Stimulated activated CD4-positive, alpha-beta T cell treated with anti-CD3 and anti-CD28 coated beads, Interleukin-2, amount 100 ng/mL, for 4 hours (primary cell): ENCODE results near the gene ARHGEF1.
"Not testable (repeated sequence)": the region's sequence is repeated elsewhere in the genome, so short reads cannot be mapped to it uniquely, and the experiment has no call there.

Experiments used
- DNase-seq: peaks from one replicate; pipeline ENCODE4 v3.0.0-alpha.2; 2020; ENCODE audit warnings: low read depth

ARHGEF1 gene

DNA sequence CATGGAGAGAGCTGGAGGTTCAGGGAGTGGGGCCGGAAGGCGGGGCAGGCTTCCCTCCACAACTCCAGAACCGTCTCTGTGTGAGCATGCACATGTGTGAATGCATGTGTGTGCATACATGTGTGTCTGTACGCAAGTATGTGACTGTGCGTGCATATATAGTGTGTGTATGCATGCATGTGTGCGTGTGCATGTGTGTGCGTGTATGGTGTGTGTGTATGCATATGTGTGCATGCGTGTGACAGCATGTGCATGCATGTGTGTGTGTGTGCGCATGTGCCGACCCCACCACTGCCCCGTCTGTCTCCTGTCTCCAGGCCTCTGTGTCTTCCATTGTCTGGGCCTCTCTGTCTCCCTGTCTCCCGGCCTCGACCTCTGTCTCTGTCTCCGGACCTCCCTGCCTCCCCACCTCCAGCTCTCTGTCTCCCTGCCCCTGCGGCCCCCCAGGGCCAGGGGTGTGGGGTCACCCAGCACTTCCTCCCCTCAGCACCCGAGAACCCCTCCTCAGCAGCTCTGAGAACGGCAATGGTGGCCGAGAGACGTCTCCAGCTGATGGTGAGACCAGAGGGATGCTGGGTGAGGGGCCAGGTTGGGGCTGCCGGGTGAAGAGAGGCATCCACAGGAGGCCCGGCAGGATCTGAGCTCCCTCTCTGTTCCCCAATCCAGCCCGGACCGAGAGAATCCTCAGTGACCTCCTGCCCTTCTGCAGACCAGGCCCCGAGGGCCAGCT, 22.5 kb downstream of the ARHGEF1 start:
- DNase-seq = no peak

DNA sequence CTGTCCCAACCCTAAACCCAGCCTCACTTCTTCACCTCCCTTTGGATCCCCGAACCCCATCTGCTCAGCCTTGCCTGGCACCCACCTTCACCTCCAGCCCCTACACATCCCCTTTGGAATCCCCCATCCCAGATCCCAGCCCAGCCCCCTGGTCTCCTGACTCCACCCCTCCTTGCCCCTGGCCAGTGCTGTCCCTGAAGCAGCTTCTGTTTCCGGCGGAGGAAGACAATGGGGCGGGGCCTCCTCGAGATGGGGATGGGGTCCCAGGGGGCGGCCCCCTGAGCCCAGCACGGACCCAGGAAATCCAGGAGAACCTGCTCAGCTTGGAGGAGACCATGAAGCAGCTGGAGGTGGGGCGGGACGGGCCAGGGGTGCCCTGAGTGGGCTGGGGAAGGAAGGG, 23.3 kb downstream of the ARHGEF1 start:
- no peak for DNase-seq

DNA sequence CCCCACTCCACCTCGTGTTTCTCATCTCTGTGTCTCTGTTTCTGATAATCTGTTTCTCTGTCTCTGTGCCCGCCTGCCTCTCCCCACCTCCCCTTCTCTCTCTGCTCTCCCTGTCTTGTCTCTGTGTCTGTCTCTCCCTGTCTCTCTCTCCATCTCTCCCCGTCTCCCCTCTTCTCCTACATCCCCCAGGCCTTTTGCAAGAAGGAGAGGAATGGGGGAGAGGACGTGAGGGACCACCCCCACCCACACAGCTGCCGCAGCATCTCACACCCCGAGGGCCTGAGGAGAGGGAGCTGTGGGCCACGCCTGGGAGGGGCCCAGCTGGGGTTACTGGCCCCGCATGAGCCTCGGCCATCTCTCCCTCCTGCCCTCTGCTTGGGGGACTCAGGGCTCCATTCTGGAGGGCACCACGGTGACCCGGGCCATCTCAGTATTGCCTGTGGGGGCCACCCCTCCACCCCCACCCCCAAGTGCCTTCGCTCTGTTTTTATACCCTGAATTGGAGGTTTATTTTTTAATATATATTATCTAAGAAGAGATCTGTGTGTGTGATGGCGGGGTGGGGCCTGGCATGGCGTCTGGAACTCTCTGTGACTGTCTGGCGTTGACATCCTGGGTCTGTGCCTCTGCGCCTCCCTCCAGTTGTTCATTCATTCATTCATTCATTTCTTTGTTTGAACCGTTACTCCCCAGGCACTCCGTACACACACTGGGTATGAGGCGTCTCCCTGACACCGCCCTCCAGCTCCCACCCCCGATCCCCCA, 24.1 kb downstream of the ARHGEF1 start:
- DNase-seq = no peak

DNA sequence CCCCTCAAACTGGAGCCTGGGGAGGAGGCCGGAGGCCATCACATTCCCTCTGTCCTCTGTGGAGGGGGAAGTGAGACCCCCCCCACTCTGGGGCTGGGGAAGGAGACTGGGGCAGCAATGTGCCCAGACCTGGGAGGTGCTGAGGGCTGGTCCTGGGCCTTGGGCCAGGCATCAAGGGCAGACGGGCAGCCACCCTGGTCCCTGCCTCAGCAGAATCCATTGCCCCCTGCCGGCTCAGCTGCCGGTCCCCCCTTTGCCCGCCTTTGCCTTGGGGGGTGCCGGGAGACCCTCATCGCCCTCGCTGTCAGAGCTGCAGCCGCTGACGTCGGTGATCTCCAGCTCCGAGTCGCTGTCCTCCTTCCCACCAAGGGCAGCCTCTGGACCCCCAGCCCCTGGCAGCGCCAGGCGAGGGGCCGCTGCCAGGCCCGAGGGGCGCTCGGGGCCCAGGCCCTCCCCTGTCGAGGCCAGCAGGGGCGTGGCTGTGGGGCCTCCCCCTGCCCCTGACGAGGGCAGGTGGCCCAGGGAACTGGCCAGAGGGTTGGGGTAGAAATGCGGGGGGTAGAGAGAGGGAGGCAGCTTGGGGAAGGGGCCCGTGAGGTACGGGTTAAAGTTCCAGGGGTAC, 25.1 kb downstream of the ARHGEF1 start:
- DNase-seq = no peak

DNA sequence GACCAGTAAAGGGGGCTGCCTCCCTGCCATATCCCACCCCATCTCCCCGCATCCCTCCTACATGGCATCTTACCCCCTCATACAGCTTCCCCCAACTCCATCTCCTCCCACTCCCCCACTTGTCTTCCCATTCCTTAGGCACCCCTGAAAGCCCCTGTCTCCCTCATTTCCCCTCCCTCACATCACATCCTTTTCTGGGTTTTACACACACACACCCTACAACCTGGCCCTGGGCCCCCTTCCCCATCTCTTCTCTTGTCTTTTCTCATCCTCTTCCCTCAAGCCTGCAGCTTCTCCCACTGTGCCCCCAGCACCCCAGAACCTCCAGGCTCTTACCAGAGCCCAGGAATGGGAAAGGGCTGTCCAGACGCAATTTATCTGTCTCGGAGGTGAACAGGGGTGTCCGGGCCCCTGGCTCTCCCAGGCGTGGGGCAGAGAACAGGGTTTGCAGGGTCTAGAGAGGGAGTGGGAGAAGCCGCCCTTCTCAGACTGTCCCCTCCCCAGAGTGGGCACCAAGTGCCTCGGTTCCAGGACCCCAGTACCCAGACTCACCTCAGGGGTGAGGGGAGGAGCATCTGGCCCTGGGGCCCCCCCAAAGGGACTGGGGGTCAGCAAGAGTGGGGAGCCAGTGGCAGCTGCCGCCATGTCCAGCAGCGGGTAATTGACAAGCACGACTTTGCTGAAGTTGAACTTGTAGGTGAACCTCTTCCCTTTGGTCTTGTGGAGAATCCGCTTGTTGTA, 25.9 kb downstream of the ARHGEF1 start:
- DNase-seq = no peak

DNA sequence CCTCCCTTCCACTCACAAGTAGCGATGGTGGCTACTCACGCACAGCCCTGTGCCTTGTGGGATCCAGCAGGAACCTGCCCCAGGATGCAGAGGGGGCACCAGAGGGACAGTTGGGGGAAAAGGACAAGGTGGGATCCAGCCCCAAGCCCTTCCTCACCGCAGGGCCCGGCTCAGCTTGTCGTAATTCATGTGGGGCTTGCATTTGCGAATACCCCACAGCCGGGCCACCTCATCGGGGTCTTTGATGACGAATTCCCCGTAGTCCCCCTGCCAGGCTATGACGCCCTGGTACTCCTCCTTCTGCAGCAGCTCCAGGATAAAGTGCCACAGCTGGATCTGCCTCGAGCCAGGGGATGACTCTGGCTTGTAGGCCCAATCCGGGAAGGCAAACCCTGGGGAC, 26.7 kb downstream of the ARHGEF1 start:
- DNase-seq = no peak

DNA sequence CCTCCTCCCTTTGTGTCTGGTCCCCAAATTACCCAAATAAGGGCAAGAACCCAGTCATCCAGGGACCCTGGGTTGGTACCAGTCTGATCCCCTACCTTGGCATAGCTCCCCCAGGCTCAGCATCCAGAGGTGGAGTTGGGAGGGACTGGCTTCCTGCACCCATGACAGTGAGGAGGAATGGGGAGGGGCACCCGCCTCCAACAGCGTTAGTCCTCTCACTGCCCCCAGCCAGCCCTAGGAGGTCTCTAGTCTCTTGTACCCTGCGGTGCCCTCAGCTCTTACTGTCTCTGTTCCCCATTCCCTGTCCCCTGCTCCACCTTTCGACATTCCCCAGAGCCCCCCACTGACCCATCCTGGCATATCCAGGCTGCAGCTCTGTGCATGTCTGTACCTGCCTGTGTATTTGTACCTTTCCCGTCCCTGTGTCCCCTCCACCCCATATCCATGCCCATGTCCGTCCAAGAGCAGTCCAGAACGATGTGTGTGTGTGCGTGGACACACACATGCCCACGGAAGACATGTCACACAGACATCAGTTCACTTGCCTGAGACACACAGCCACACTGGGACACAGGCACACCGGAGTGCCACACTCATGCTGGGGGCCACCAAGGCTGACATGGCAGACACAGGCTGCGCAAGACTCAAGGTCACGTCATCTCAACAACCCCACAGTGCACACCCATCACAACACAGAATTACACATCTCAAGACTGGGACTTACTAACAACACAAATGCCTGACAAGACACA, 27.4 kb downstream of the ARHGEF1 start:
- no peak for DNase-seq

DNA sequence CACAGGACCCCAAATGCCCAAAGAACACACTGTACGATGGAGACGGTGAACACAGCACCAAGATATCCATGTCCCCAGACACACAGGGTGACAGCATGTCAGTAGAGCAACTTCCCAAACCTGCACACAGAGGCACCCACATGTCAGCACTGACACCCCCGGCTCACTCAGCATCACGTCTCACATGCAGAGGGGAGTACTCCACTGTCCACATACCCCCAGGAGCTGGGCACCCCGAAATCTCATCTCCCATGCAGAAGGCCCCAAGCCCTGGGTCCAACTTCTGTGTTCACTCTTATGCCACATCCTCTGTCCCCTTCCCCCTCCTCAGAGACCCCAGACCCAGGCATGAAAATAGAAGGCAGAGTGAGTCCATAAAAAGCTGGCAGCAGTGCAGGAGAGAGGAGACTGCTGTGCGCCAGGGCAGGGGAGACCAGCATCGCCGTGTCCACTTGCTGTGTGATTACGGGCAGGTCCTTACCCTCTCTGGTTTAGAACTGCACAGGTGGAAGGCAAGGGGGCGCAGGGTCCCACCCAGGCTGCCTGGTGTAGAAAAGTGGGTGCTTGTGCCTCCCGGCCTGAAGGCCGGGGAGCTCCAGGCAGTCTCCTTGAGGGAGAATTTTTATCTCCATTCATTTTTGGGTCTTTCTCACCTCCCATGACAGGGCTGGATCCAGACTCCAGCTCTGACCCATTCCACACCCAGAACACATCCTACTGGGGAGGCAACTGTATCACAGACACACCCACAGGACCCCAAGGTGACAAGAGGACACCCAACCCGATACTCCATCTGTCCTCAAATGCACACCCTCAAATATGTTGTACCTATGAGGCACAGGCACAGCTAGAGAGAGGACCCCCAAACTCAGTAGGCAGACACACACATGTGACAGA, 28.3 kb downstream of the ARHGEF1 start:
- DNase-seq = no peak

DNA sequence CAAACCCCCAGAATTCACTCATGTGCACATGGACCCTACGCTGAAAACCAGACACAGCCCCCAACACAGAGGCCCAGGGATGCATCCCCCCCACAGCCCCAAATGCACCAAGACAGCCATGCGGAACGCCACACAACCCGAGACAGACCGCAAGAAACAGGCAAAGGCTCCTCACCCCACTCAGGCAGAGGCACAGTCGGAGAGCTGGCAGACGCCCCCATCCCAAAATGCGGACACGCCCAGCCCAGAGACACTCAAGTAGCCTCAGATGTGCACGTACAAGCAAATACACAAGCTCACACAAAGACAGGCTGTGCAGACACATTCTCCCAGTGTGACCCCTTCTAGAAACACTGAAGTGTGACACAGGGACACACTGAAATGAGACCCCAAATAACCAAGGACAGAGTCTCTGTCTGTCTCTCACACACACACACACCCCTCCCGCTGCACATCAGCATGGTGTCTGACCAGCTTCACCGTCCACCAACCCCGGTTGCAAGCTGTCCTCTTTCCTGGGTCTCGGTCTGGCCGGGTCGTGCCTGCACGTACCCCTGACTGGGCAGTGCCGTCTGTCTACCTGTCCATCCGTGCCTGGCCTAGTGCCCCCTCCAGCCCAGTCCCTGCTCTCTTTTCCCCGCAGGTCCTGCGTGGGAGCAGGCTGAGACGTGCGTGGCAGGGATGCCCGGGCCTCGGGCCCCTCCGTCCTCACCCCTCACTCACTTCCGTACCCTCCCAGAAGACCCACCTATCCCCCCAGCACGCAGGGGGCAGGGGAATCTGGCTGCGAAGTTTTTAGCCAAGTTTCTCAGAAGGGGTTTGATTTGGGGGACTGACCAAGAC, 29.1 kb downstream of the ARHGEF1 start:
- no peak for DNase-seq

DNA sequence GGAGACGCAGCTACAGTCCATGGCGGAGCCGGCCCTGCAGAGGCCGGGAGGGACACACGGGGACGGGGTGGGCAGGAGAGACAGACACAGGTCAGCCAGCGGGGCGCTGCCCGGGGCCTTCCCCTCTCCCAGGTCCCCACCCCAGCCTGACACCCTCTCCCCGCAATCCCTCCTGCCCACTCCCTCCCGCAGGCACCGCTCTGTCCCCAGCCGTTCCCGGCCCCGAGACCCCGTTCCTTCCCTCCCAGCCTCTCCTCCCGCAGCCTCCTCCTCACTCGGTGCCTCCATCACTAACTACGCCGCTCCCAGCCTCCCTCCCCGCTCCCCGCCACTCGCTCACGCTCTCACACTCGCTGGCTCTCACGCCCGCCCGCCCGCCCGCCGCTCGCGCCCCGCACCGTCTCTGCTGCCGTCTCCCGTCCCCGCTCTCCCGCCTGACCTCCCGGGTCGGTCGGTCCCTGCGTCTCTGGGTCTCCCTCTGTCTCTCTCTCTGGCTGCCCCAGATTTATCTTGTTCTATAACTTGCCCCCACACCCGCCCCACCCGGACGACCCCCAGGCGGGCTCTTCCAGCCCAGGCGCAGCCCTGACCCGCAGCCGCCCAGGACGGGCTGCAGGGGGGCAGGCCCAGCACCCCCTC, 30.0 kb downstream of the ARHGEF1 start:
- no peak for DNase-seq

DNA sequence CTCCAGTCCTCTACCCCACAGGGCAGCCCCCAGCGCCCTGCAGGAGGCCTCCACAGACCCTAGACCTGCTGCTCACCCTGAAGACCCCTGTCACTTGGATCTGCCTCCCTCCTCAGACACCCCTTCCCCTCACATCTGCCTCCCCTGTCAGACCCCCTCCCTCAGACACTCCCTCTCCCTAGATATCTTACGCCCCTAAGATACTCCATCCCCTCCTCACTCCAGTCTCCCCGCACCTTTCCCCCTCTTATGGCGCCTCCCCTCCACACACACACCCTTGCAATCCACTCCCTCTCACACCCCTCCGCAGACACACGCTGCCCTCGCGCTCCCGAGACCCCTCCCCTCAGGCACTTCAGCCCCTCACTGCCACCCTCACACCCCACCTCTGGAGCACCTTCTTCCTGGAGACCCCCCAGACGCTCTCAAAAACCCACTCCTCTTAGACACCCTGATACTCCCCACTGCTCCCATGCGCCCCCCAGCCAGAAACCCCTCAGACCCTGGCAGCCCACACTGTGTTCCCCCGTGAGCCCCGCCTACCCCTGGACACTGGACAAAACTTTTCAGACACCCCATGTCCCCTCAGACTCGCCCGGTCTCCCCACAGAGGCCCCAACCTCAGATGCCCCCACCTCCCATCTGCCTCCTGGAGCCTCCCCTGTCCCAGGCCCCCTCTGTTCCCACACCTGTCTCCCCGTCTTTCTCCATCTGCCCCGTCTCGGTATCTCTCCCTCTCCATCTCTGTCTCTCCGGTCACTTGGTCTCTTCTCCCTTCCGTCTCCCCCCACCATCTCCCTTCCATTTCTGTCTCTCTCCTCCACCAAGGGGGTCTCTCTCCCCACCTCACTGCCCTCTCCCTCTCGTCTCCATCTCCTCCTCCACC, 30.8 kb downstream of the ARHGEF1 start:
- no peak for DNase-seq

DNA sequence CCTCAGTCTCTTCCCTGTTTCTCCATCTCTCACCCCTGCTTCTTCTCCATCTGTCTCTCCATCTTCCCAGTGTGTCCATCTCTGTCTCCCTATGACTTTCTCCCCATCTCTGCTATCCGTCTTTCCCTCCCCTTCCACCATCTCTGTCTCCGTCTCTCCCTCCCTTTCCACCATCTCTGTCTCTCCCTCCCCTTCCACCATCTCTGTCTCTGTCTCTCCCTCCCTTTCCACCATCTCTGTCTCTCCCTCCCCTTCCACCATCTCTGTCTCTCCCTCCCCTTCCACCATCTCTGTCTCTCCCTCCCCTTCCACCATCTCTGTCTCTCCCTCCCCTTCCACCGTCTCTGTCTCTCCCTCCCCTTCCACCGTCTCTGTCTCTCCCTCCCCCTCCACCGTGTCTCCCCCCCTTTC, 31.4 kb downstream of the ARHGEF1 start:
- DNase-seq = not testable (repeated sequence)

DNA sequence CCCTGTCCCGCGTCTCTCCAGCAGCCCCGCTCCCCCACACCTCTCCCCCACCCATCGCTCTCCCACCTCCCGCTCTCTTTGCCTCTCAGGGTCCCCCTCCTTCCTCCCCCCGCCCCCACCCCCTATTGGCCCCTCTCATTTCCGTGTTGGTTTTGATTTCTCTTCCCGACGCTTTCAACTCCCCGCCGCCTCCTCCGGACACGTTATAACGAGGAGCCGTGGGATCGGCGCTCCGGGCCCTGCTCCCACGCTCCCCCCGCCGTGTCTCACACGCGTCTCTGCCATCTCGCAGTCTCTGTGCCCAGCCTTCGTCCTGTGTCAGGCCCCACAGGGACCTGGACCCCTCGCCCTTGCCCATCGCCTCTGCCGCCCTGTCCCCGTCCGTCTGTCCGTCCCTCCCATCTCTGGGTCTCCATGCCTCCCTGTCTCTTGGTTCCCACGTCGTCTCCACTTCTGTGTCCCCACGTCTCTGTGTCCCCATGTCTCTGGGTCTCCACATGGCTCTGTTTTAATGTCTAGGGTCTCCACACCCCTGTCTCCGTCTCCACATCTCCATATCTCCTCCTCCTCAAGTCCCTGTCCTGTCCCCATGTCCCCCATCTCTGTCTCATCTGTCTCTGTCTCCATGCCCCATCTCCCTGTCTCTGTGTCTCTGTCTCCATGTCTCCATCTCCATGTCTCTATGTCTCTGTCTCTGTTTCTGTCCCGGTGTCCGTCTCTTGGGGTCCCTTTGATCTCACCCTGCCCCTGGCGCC, 32.2 kb downstream of the ARHGEF1 start:
- DNase-seq = no peak

DNA sequence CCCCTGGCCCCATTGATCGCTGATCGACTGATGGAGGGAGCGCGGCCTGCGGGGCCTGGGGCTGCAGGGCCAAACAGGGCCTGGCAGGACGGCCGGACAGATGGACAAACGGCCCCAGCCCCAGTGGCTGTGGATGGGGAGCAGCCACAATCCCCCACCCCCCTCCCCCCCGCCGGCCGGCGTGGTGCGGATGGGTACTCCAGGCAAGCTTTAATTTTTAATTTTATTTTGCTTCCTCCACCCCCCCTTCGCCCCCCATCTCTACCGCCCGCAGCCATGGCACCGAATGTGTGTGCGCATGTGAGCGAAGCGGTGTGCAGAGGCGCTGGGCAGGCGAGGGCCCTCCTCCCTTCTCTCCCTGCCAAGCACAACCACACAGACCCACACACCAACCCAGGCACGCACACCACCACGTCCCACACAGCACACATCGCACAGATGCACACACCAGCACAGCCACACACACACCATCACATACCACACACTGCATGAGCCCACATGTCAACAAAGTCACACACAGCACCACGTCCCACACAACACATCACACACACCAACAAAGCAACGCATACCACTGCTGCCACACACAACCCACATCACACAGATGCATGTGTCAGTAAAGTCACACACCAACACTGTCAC, 32.9 kb downstream of the ARHGEF1 start:
- DNase-seq = no peak

DNA sequence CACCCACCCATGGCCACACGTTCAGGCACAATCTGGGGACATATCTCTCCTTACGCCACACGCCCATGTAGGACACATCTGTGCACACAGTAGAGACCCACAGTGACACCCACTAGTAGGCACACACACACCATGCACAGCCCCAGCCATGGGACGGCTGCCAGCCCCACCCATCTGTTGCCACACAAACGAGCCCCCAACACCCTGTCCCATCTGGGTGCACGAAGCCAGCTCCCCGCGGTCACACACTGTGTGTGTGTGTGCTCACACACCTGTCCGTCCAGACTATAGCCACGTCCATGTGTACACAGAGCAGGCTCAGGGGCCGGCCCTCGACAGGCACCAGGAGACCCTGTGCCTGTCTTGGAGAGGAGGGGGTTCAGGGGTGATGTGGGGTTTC, 34.7 kb downstream of the ARHGEF1 start:
- DNase-seq = no peak

DNA sequence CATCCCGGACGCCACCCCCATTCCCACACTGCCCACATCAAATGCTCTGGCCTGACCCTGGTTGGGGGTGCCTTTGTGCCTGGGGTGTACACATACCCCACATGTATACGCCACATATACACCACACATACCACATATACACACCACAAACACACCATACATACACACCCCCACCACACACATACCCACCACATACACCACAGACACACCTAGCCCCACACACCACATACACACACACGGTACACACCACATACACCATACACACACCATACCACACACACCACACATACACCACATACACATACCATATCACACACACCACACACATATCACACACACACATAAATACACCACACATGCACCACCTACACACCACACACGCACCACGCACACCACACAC, 35.1 kb downstream of the ARHGEF1 start:
- DNase-seq = no peak

DNA sequence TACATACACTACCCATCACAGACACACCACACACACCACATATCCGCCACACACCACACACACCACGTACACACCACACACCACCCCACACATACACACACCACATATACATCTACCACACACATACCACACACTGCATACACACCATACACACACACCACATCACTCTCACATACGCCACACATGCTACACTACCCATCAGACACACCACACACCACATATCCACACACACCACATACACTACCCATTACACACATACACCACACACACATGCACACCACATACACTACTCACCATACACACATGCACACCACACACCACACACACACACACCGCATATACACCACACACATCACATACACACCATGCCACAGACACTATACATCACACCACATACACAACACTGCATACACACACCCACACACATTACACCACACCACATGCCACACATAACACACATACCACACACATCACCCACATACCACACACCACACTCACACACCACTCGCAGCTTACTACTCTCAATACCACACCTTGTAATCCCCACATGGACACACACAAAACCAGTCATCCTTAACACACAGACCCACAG, 35.8 kb downstream of the ARHGEF1 start:
- DNase-seq = no peak
